Measurements from ENCODE around the gene RTN4R.
"Not testable (repeated sequence)": the region's sequence is repeated elsewhere in the genome, so short reads cannot be mapped to it uniquely, and the experiment has no call there.

Gene RTN4R

GRCh38 chr22:20268279-20269012 is at the start of gene RTN4R:
Gene RTN4R (minus strand): TSS chr22:20268318. CDS start chr22:20268092, 226 bp downstream.
- peak; percentile 47 for DNase-seq

- not testable (repeated sequence) for DNase-seq
These were observed 49.4 kb upstream of the RTN4R start for GRCh38 chr22:20317402-20318042.

GRCh38 chr22:20316844-20317401 is 48.8 kb upstream of the RTN4R start:
- DNase-seq: no peak

- DNase-seq: no peak
These were observed 48.2 kb upstream of the RTN4R start for GRCh38 chr22:20316217-20316843.

- no peak for DNase-seq
These were observed 47.5 kb upstream of the RTN4R start for GRCh38 chr22:20315337-20316216.

GRCh38 chr22:20314741-20315336 is 46.7 kb upstream of the RTN4R start:
- not testable (repeated sequence) for DNase-seq

- not testable (repeated sequence) for DNase-seq
These were observed 46.1 kb upstream of the RTN4R start for GRCh38 chr22:20314206-20314605.

- not testable (repeated sequence) for DNase-seq
These were observed 45.4 kb upstream of the RTN4R start for GRCh38 chr22:20313306-20314077.

- DNase-seq: no peak
These were observed 44.5 kb upstream of the RTN4R start for GRCh38 chr22:20312396-20313191.

GRCh38 chr22:20311249-20312062 is 43.3 kb upstream of the RTN4R start:
- DNase-seq: not testable (repeated sequence)

GRCh38 chr22:20310773-20311172 is 42.7 kb upstream of the RTN4R start:
- not testable (repeated sequence) for DNase-seq

- not testable (repeated sequence) for DNase-seq
These were observed 42.1 kb upstream of the RTN4R start for GRCh38 chr22:20310180-20310579.

- DNase-seq: not testable (repeated sequence)
These were observed 40.9 kb upstream of the RTN4R start for GRCh38 chr22:20308806-20309650.

- not testable (repeated sequence) for DNase-seq
These were observed 39.6 kb upstream of the RTN4R start for GRCh38 chr22:20307448-20308447.

- DNase-seq: not testable (repeated sequence)
These were observed 38.7 kb upstream of the RTN4R start for GRCh38 chr22:20306646-20307447.
